Body of pancreas (tissue), 4 donors: ENCODE data around the gene MYEOV. TPM values are rescaled to one million over a fixed set of nuclear protein-coding genes. Genes with fewer than 3 reads are reported as not detected.

Source experiments
- ATAC-seq: fragments of 150-250 bp; one replicate; pipeline ENCODE4 v1.9.1; 2016
- DNase-seq, 4 donors: peaks; one replicate each; pipeline ENCODE4 v3.0.0-alpha.2; 2019
- H3K27ac ChIP-seq, 4 donors: fragments of 200-600 bp; sonication (generic); 1 replicate in 3 of 4; 2 replicates in 1 of 4; pipeline versions ENCODE4 v1.5.1 to v1.6.1; 2016 to 2019; ENCODE audit warnings: mild to moderate bottlenecking in 1 of 4, mixed read lengths in 1 of 4, moderate library complexity in 1 of 4
- H3K27me3 ChIP-seq, 2 donors: fragments of 200-600 bp; sonication (generic); one replicate each; pipeline ENCODE4 v1.6.0; 2016; ENCODE audit warnings: mild to moderate bottlenecking in 1 of 2
- H3K36me3 ChIP-seq, 2 donors: fragments of 200-600 bp; sonication (generic); replicated peaks in 1 of 2; 2 replicates each; pipeline ENCODE4 v1.5.1; 2016; ENCODE audit warnings: low read depth in 2 of 2; ENCODE audit not compliant: insufficient read depth in 1 of 2
- H3K4me1 ChIP-seq: fragments of 200-600 bp; sonication (generic); one replicate; pipeline ENCODE4 v1.6.0; 2016
- H3K4me3 ChIP-seq, 2 donors: fragments of 200-600 bp; sonication (generic); 1 replicate in 1 of 2; 2 replicates in 1 of 2; pipeline ENCODE4 v1.5.1; 2016 to 2019
- H3K9me3 ChIP-seq, 3 donors: fragments of 200-600 bp; sonication (generic); 1 replicate in 2 of 3; 2 replicates in 1 of 3; pipeline ENCODE4 v1.5.1; 2016
- POLR2A ChIP-seq, 3 donors: fragments of 450-650 bp; IDR thresholded peaks; one replicate each; pipeline ENCODE4 v1.6.1; 2016; ENCODE audit warnings: antibody characterized with exemption in 3 of 3, mild to moderate bottlenecking in 2 of 3
- WGBS, 2 donors: methylation state at CpG; one replicate each; pipeline ENCODE4 v1.1.5; 2017; 5-methylcytosine and 5-hydroxymethylcytosine counted together
- intact Hi-C: fragments of 100-400 bp; cut with DNase I; formaldehyde crosslinking; loops from one replicate; pipeline ENCODE4 v1.15.1; 2023
- total RNA-seq, 2 donors: library from RNA; depleted of rRNA; stranded (reverse); fragments of >200 nt; gene quantifications; one replicate each; pipeline ENCODE4 v1.1.0, GENCODE V29; 2016
- TF ChIP-seq, protein P1 (sequence below), 7 experiments: fragments of 450-650 bp in 4 of 7; fragments of 200-600 bp in 3 of 7; sonication (generic) in 3 of 7; IDR thresholded peaks; one replicate each; pipeline ENCODE4 v1.5.1; 2016 to 2019; ENCODE audit warnings: antibody characterized with exemption in 7 of 7

The MYEOV gene
- total RNA-seq, 2 donors from 2014 or later: 2.3 to 7.0 TPM

GRCh38 chr11:69292221-69292648, 1.7 kb upstream of the MYEOV start:
- ATAC-seq (no peak), DNase-seq (peak in 2 of 4 donors; percentile 43 to 45)
- TF ChIP-seq, protein P1, sequence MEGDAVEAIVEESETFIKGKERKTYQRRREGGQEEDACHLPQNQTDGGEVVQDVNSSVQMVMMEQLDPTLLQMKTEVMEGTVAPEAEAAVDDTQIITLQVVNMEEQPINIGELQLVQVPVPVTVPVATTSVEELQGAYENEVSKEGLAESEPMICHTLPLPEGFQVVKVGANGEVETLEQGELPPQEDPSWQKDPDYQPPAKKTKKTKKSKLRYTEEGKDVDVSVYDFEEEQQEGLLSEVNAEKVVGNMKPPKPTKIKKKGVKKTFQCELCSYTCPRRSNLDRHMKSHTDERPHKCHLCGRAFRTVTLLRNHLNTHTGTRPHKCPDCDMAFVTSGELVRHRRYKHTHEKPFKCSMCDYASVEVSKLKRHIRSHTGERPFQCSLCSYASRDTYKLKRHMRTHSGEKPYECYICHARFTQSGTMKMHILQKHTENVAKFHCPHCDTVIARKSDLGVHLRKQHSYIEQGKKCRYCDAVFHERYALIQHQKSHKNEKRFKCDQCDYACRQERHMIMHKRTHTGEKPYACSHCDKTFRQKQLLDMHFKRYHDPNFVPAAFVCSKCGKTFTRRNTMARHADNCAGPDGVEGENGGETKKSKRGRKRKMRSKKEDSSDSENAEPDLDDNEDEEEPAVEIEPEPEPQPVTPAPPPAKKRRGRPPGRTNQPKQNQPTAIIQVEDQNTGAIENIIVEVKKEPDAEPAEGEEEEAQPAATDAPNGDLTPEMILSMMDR (IDR thresholded peaks at IDR 0.05): peak; percentile 34 to 63 (median 54)
- no peak for TF ChIP-seq POLR2A (IDR thresholded peaks at IDR 0.05)
- Histone ChIP-seq H3K4me1 (peaks cover 19% of the 10 kb centered on the region), H3K36me3 (no peaks in the 10 kb centered on the region), H3K9me3 (no peaks in the 10 kb centered on the region), H3K27me3 (no peaks in the 10 kb centered on the region), H3K4me3 (no peak overlapping the region), H3K27ac (no peak overlapping the region)
- intact Hi-C loops: no loop called here
- WGBS, 2 donors: 16 to 34% methylated on average over 3 to 8 of the region's 8 CpGs

DNA sequence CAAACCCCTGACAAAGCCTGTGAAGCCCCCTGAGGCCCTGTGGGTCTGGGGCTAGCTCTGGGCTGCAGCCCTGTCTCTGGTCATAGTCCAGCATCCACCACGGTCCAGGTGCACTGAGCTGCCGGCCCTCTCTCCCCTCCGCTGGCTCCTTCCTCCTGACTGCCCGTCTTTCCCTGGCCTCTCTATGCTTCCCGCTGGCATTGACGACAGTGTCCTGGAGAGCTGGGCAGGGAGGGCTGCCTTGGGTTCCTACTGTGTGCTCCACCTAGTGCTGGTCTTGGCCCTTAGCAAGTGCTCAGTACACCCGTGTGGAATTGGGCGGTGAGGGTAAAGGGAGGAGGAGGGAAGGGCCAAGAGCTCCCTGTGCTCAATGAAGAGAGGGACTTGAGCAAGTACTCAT, 868 bp upstream of the MYEOV start:
- intact Hi-C loops: no loop called here
- no peaks in the 10 kb centered on the region for H3K27me3 ChIP-seq
- no peaks in the 10 kb centered on the region for H3K36me3 ChIP-seq
- ATAC-seq: no peak
- no peaks in the 10 kb centered on the region for H3K9me3 ChIP-seq
- no peak overlapping the region for H3K27ac ChIP-seq
- TF ChIP-seq, protein P1 (IDR thresholded peaks at IDR 0.05): no peak
- TF ChIP-seq POLR2A (IDR thresholded peaks at IDR 0.05): no peak
- peaks cover 27% of the 10 kb centered on the region for H3K4me1 ChIP-seq
- no peak overlapping the region for H3K4me3 ChIP-seq
- DNase-seq: no peak
- WGBS, 2 donors: 81 to 90% methylated on average over 7 to 8 of the region's 8 CpGs

DNA sequence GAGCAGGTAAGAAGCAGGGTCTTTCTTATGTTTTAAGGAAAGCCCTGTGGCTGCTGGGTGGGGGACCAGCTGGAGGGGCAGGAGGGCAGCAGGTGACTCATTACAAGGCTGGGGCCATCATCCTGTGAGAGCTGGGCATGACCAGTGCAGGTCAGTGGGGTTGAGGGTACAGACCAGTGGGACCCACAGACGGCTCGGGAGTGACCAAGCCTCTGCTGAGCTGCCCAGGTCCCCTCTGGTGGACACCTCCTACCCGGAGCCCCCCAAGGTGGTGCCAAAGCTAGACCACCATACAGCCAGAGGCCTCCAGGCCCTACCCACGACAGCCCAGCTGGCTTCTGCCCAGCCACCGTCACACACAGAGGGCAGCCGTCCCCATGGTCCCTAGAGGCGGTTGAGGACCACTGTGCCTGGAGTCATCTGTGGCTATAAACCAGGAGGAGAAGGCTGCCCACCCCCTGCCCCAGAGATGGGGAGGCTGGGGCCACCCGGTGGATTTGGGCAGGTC, 670 bp downstream of the MYEOV start:
- Histone ChIP-seq H3K9me3 (no peaks in the 10 kb centered on the region), H3K4me3 (no peak overlapping the region), H3K4me1 (peaks cover 32% of the 10 kb centered on the region), H3K27me3 (no peaks in the 10 kb centered on the region), H3K36me3 (no peaks in the 10 kb centered on the region), H3K27ac (no peak overlapping the region)
- no peak for DNase-seq
- intact Hi-C loops: no loop called here
- ATAC-seq: no peak
- no peak for TF ChIP-seq POLR2A (IDR thresholded peaks at IDR 0.05)
- TF ChIP-seq, protein P1 (IDR thresholded peaks at IDR 0.05): no peak
- 87 to 100% methylated on average over 3 to 8 of the region's 8 CpGs for WGBS, 2 donors

DNA sequence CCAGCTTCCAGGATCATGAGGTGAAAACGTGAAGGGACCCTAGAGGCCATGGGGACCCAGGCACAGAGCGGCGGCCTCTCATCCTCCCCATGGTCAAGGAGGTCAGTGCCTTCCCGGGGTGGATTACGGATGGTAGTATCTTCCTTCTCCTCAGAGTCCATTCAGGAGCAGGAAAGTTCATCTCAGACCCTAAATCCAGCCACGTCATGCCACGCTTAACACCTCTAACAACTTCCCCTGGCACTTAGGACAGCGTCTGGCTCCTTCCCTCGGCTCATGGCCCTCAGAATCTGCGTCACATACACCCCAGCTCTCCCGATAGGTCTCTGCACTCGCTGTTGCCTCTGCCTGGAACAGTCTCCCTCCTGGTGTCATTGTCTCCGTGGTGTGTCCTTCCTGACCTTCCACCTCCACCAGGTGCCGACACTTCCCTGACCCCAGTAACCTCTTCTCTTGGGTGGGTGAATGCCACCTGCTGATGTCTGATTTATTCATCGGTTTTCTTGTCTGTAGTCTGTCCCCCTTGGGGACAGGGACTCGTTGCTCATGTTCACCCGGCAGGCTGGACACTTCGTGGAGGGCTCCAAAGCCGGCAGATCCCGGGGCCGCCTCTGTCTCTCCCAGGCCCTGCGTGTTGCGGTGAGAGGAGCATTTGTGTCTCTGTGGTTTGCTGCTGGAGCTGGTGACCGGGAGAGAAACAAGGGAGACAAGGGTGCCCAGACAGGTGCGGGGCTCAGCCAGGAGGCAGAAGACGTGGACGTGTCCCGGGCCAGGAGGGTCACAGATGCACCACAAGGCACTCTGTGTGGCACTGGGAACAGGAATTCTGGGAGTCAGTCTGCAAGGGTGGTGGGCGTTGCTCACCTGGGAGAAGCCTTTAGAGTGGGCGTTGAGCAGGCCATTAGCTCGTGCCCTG, 1.4 kb downstream of the MYEOV start:
- DNase-seq (no peak), ATAC-seq (no peak)
- WGBS, 2 donors: 90 to 92% methylated on average over 28 to 31 of the region's 31 CpGs
- no peak for TF ChIP-seq POLR2A (IDR thresholded peaks at IDR 0.05)
- TF ChIP-seq, protein P1 (IDR thresholded peaks at IDR 0.05): no peak
- no peaks in the 10 kb centered on the region for H3K9me3 ChIP-seq
- no peaks in the 10 kb centered on the region for H3K36me3 ChIP-seq
- peaks cover 32% of the 10 kb centered on the region for H3K4me1 ChIP-seq
- intact Hi-C loops: no loop called here
- no peak overlapping the region for H3K4me3 ChIP-seq
- no peaks in the 10 kb centered on the region for H3K27me3 ChIP-seq
- no peak overlapping the region for H3K27ac ChIP-seq
